Islet precursor cell (in vitro differentiated cells): ENCODE results near the gene ATP23.

Experiments
- DNase-seq: peaks from one replicate; pipeline ENCODE4 v3.0.0-alpha.2; 2018

The ATP23 gene

DNA sequence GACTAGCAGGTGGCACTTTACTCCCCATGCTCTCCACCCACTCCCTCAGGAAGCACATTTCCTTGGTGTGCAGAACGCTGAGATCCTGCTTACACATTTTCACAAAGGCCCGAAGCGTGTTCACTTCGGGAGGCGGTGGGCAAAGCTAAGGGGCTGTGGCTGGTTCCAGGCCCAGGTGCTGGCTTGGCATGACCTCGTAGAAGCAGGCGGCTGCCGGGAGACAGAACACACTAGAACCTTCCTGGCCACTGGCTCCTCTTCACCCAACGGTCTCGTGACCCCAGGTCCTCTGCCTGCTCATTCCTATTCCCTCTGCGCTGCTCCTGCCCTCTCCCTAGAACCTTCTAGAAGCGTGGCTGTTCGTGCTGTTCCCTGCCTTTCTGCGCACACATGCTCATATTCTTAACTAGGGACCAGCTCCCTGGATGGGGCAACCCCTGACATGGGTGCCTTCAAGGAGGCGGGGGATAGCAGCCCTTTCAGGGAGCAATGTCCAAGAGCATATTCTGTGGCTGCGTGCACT, 43.3 kb downstream of the ATP23 start:
- DNase-seq, result no peak

DNA sequence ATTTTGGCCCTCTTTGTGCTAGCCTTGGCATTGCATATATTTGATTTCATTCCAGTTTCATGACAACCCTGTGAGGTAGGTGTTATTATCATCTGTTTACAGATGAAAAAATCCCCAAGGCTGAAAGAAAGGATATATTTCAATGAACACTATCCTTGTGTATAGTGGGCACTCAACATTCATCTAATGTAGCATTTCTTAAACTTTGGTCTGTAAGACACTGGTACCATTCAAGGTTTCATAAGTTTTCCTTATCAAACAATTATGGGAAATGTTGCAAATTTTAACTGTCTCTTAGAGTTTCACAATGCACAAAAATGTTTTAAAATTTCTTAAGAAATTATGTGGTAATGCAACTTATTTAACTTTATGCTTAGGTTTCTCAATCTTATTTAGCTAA, 44.3 kb downstream of the ATP23 start:
- no peak for DNase-seq

DNA sequence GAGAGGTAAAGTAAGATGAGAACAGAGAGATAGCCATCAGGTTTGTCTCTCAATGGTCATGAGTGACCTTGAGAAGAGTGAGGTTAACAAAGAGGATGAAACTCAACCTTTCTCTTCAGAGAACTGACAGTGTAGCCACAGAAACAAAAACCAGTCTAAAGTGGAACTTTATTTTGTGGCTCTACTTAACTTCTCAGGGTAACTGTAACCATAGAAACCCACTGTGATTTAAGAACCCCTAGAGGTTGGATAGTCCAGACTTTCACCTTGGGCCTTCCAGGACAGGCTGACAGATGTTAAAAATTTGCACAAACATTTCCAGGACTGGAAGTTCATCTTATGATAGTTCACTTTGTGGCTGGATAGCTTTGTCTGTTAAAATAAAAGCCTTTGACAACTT, 48.5 kb downstream of the ATP23 start:
- no peak for DNase-seq

DNA sequence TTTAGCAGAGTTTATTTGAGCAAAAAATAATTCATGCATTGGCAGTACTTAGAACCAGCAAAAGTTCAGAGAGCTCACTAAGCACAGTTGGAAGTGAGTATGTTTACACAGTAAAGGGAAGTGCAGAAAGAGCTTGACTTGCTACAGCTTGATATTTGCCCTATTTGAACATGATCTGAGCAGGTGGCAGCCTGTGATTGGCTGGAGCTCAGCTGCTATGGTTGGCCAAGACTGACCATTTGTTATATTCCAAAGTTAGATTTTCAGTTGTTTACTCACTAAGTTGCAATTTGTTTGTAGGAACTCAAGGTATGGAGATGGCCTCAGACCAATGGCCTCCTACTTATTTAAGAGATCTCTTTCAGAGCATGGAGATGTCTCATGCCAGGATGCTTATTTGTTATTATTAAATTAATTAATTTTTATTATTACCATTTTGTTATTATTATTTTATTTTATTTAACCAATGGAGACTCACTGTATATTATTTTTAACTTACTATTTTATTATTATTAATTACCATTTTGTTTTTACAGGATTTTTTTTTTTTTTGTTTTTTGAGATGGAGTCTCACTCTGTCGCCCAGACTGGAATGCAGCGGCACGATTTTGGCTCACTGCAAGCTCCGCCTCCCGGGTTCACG, 49.0 kb downstream of the ATP23 start:
- no peak for DNase-seq

DNA sequence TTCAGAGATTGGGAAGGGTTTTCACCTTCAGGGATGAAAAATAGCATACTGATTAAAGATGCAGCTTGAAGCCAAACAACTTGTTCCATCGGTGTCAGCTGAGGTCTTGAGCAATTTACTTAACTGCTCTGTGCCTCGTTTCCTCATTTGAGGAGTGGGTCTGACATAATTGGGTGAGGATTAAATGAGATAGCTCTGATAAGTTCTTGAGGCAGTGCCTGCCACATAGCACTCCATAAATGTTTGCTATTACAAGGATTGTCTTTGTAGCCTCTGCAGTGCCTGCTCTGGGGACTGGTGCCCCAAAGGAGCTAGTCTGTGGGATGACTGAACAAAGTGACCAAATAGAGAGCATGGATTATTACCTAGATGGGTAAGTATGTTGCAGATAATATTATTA, 50.6 kb downstream of the ATP23 start:
- DNase-seq, result no peak

DNA sequence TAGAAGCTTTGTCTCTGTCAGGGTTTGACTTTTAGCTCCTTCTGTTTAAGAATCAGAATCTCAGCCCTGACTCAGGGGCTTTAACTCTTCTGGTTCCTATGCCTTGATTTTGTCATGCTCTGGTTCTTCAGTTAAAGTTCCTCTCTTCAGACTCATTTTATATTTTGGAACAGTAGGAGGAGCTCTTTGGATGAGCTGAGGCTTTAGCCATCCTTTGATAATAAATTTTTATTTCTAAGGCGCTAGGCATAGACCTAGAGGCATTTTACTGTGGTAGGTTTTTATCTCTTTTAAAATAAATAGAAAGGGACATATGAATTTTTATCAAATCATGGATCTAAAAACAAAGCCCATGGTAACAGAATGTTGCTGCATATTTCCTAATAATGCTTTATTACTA, 51.7 kb downstream of the ATP23 start:
- no peak for DNase-seq

DNA sequence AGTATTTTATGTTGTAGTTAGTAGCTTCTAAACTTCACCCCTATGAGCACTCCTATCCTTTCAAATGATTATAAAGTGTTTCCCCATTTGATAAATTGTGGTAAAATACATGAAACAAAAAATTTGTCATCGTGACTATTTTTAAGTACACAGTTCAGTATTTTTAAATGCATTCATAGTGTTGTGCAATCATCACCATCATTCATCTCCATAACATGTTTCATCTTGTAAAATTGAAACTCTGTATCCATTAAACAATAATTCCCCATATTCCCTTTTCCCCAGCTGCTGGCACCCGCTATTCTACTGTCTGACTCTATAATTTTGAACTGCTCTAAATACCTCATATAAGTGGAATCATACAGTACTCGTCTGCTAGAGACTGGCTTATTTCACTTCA, 52.5 kb downstream of the ATP23 start:
- DNase-seq, result no peak

DNA sequence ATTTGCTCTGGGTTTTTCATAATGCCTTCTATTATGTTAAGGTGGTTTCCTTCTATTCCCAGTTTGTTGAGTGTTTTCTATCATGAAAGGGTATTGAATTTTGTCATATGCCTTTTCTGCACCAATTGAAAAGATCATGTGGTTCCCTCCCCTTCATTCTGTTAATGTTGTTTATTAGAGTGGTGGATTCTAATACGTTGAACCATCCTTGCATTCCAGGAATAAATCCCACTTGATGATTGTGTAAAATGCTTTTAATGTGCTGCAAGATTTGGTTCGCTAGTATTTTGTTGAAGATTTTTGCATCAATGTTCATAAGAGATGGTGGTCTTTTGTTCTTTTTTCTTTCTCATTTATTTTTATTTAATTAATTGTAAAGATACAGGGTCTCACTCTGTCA, 55.2 kb downstream of the ATP23 start:
- DNase-seq, result no peak

DNA sequence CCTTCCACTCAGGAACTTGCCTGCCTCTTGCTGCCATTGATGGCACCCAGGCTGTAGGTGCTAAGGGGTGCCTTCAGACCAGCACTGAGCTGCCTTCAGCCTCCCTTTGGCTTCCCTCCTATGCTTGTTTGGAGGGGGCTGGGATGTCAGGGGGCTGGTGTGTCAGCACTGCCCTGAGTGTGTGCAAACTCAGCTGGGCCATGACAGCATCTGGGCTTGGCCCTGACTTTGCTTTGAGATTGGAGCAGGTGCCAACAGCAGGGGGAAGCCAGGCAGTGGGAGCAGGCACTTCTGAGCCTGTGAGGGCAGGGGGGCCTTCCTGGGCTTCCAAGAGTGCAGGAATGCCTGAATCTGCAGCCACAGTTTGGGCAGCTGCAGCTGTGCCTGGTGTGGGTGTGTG, 56.9 kb downstream of the ATP23 start:
- no peak for DNase-seq

DNA sequence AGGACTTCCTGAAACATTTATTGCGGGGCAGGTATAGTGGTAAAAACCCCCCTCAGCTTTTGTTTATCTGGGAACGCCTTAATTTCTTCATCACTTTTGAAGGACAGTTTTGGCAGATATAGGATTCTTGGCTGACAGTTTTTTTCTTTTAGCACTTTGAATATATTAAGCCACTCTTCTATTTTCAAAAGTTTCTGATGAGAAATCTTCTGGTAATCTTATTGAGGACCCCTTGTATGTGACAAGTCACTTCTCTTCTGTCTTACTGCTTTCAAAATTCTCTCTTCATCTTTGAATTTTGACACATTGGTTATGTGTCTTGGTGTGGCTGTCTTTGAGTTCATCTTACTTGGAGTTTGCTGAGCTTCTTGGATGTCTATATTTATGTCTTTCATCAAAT, 59.1 kb downstream of the ATP23 start:
- DNase-seq, result no peak

DNA sequence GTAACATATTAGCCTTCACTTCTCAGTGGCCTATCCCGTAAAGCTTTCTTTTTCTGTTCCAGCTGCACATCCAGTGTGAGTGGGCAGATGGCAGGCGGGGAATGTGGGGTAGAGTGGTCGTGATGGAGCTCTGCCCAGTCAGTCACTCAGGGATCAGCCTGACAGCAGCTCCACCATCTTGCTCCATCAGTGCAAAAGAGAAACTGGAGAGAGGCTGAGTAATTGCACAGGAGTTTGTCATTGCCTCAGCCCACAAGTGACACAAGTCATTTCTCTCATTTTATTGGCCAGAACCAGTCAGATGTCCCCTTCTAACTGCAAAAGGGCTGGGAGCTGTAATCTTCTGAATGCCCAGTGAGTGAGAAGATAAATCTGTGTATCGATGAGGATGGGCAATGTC, 66.5 kb downstream of the ATP23 start:
- no peak for DNase-seq

DNA sequence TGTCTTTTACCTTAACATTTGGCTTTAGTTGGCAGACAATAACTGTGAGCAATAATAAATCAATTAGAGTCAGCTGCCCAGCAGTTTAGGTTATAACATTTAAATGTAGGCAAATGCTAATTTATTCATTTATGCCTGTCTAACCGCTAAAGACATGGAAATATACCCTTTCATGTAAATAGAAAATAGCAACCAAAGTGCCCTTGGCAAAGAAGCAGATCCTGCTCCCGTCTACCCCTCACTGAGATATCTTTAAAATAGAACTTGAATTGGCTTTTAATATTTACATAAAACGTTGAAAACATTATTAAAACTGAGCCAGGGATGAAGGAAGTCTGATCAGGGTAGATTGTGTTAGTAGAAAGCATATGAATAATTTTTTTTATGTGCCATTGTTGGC, 67.3 kb downstream of the ATP23 start:
- DNase-seq, result no peak
